ENCODE results near the gene PTTG2. TPM values are rescaled to one million over a fixed set of nuclear protein-coding genes. Genes with fewer than 3 reads are reported as not detected.

PTTG2 gene
- total RNA-seq, 1 donor from 2014 or later: not detected

DNA sequence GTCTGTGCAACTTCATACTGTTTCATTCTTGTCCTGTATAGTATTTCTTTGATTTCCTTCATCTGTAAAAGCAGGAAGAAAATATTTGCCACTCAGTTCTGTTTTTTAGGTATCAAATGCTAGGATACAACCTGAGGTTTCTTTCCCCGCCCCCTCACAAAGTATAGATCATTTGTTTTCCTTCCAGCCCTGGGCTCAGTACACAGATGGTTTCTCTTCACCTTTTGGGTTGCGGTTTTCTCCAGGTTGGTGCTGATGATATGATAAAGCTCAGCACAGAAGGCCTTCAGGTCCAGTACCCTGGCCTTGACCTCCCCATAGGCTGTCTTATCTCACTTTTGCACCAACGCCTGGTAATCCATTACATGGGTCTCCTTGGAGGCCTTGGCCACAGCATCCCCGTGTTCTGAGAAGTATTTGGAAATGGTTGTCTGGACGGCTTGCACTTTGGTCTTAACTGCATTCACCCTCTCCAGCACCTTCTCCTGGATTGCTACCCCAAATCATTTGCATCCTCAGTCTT, 35.2 kb downstream of the PTTG2 start:
- Histone ChIP-seq H3K4me3 (peak overlapping the region in 1 of 2 donors; percentile 30), H3K4me1 (peaks cover 3 to 71% of the 10 kb centered on the region in 2 donors), H3K9me3 (no peaks in the 10 kb centered on the region), H3K36me3 (no peaks in the 10 kb centered on the region), H3K27ac (peak overlapping the region; percentile 69 to 87), H3K27me3 (no peaks in the 10 kb centered on the region)
- TF ChIP-seq, protein P1, sequence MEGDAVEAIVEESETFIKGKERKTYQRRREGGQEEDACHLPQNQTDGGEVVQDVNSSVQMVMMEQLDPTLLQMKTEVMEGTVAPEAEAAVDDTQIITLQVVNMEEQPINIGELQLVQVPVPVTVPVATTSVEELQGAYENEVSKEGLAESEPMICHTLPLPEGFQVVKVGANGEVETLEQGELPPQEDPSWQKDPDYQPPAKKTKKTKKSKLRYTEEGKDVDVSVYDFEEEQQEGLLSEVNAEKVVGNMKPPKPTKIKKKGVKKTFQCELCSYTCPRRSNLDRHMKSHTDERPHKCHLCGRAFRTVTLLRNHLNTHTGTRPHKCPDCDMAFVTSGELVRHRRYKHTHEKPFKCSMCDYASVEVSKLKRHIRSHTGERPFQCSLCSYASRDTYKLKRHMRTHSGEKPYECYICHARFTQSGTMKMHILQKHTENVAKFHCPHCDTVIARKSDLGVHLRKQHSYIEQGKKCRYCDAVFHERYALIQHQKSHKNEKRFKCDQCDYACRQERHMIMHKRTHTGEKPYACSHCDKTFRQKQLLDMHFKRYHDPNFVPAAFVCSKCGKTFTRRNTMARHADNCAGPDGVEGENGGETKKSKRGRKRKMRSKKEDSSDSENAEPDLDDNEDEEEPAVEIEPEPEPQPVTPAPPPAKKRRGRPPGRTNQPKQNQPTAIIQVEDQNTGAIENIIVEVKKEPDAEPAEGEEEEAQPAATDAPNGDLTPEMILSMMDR (IDR thresholded peaks at IDR 0.05): no peak
- DNase-seq (ENCODE audit: low spot score in 2 of 2): no peak
- intact Hi-C loops (cut with DNase I): no loop called here

DNA sequence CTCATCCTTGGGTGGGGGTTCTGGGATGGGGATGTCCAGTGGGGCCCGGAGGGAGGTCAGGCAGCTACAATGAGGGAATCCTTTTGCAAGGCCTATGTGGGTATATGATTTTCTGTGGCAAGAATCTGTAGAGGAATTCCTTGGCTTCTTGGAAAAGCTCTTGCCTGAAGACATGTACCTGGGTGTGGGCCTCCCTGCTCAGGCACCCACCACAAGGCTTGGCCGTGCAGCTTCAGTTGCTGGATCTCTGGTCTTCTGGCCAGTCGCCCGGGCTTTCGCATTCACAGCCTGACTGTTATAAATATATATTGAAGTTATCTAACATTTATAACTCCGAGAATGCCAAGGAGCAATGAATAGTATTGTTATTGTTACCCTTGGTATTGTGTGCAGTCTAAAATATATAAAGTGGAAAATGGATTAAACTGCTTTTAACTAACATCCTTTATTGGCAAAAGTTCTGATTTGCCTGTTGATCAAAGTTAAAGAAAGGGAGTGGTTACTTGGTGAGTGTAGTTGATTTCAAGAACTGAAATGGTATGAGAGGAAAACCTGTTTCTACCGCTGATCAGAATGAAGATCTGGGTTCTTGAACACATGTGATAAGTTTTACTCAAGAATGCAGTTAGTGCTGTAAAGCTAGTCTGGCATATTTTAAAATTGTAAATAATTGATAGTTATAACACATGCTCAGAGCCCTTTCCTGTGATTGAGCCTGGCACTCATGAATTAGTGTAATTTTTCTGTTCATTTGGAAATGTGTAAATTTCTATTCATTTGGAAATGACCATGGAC, 36.0 kb downstream of the PTTG2 start:
- peak overlapping the region; percentile 69 to 87 for H3K27ac ChIP-seq
- no peaks in the 10 kb centered on the region for H3K27me3 ChIP-seq
- intact Hi-C loops (cut with DNase I): no loop called here
- H3K4me1 ChIP-seq: peaks cover 3 to 63% of the 10 kb centered on the region in 2 donors
- no peak for DNase-seq (ENCODE audit: low spot score in 2 of 2)
- TF ChIP-seq, protein P1 (IDR thresholded peaks at IDR 0.05): no peak
- no peak overlapping the region for H3K4me3 ChIP-seq
- no peaks in the 10 kb centered on the region for H3K36me3 ChIP-seq
- no peaks in the 10 kb centered on the region for H3K9me3 ChIP-seq

DNA sequence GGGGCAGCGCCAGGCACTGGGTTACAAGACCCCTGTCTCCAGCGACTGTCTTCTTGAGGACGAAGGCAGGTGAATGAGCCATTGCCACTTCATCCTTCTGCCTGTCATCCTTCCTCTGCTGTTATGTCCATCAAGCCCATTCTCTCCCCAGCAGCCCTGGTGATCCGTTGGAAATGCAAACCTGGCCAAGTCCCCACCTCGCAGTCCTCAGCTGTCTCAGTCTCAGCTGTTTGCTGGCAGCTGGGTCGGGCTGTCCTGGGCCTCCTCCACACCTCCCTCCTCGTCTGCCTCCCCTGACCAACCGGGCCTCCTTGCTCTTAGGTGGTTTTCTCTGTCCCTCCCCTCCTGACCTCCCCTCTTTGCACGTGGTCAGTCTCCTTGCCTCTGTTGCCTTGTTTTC, 38.0 kb downstream of the PTTG2 start:
- H3K27ac ChIP-seq: peak overlapping the region; percentile 43 to 69
- H3K36me3 ChIP-seq: no peaks in the 10 kb centered on the region
- intact Hi-C loops (cut with DNase I): no loop called here
- no peak overlapping the region for H3K4me3 ChIP-seq
- H3K9me3 ChIP-seq: no peaks in the 10 kb centered on the region
- peaks cover 3 to 54% of the 10 kb centered on the region in 2 donors for H3K4me1 ChIP-seq
- no peaks in the 10 kb centered on the region for H3K27me3 ChIP-seq
- no peak for DNase-seq (ENCODE audit: low spot score in 2 of 2)
- TF ChIP-seq, protein P1 (IDR thresholded peaks at IDR 0.05): no peak

DNA sequence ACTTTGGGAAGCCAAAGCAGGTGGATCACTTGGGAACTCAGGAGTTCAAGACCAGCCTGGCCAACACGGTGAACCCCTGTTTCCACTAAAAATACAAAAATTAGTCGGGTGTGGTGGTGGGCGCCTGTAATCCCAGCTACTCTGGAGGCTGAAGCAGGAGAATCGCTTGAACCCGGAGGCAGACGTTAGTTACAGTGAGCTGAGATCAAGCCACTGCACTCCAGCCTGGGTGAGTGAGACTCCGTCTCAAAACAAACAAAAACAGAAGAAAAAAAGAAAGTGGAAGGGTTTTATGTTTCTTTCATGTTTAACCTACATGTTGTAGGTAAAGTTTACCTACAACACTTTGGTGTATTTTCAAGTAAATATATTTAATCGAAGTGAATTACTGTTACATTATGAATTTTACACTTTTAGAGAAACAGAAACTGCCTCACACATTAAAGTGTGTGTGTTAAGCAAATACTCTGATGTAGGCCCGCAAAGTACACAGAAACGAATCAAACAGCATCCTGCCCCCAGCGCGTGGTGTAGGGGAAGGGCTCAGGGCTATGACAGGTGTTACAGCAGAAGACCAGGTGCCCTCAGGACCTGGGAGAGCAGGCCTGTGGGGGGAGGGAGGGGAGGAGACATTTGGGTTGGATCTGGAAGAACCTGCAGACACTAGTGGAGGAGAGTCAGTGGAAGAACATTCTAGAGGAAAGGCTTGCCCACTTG, 39.0 kb downstream of the PTTG2 start:
- Histone ChIP-seq H3K36me3 (no peaks in the 10 kb centered on the region), H3K9me3 (no peaks in the 10 kb centered on the region), H3K4me3 (no peak overlapping the region), H3K4me1 (peaks cover 3 to 48% of the 10 kb centered on the region in 2 donors), H3K27me3 (no peaks in the 10 kb centered on the region), H3K27ac (no peak overlapping the region)
- no peak for DNase-seq (ENCODE audit: low spot score in 2 of 2)
- intact Hi-C loops (cut with DNase I): no loop called here
- TF ChIP-seq, protein P1 (IDR thresholded peaks at IDR 0.05): no peak

DNA sequence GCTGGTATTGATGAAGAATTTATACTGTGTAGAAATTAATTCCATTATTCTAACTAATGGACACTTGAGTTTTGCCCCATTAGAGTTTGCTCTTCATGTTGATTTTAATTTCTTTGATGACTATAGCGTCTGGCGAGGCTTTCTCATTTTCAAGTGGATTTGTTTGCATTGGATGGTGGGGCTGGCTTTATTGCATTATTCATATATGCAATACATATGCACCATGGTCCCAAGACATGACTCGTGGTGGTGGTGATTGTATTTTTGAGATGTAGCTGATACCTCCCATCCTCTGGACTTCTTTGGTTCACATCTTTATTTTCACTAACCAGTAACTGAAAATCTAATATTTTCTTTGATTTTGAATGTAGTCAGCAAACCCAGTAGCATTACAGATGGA, 39.8 kb downstream of the PTTG2 start:
- DNase-seq (ENCODE audit: low spot score in 2 of 2): no peak
- intact Hi-C loops (cut with DNase I): no loop called here
- TF ChIP-seq, protein P1 (IDR thresholded peaks at IDR 0.05): no peak
- Histone ChIP-seq H3K9me3 (no peaks in the 10 kb centered on the region), H3K36me3 (no peaks in the 10 kb centered on the region), H3K4me1 (peaks cover 0 to 47% of the 10 kb centered on the region in 2 donors), H3K4me3 (no peak overlapping the region), H3K27ac (no peak overlapping the region), H3K27me3 (no peaks in the 10 kb centered on the region)
